HepG2 (cell line): ENCODE data around the gene IFNA1. TPM values are rescaled to one million over a fixed set of nuclear protein-coding genes. Genes with fewer than 3 reads are reported as not detected.

Experiments
- ATAC-seq: fragments of 200-7000 bp; cut with Tn5 transposase; 3 replicates; pipeline ENCODE4 v1.9.1; 2020; ENCODE audit warnings: mild to moderate bottlenecking, moderate library complexity
- BruUV-seq: library from RNA; stranded (reverse); fragments of 400-500 nt; replicated peaks from 2 replicates; lab custom pipeline; 2021; lab: Mats Ljungman, UMichigan
- CTCF ChIA-PET: fragments of 300-600 bp; formaldehyde crosslinking; extraction: SDS; loops from one replicate; lab custom pipeline; 2021; ENCODE audit warnings: low total read pairs, inconsistent platforms, low intra/inter-chr PET ratio; lab: Yijun Ruan, JAX
- POLR2A ChIA-PET: fragments of 350-600 bp; sonication (Branson Sonifier 250); formaldehyde crosslinking; loops from one replicate; lab custom pipeline; 2020; ENCODE audit warnings: antibody characterized with exemption, inconsistent platforms; lab: Yijun Ruan, JAX
- DNase-seq: peaks from one replicate; pipeline ENCODE4 v3.0.0-alpha.2; 2015; ENCODE audit warnings: low spot score
- FAIRE-seq: peaks from 3 replicates; lab custom pipeline; 2011; peaks lifted over from hg19 to GRCh38; lab: Jason Lieb, UNC
- H2AFZ ChIP-seq: one replicate; pipeline ENCODE4 v1.6.1; 2011; ENCODE audit warnings: low read length, inconsistent platforms
- H3K27ac ChIP-seq: fragments of 300-600 bp; 3 replicates; pipeline ENCODE4 v1.8.0; 2011; ENCODE audit warnings: mixed run types, mild to moderate bottlenecking, mixed read lengths, low read length, inconsistent platforms; ENCODE audit not compliant: insufficient read depth; ENCODE audit errors: extremely low read length
- H3K27me3 ChIP-seq, 2 experiments: fragments of 200-600 bp in 1 of 2; 2 replicates in 1 of 2; 3 replicates in 1 of 2; pipeline versions ENCODE4 v1.6.0 to v1.8.0; 2011; ENCODE audit warnings: low read length in 2 of 2, mild to moderate bottlenecking in 2 of 2, moderate library complexity in 2 of 2, inconsistent platforms in 1 of 2; ENCODE audit not compliant: insufficient read depth in 2 of 2, control insufficient read depth in 1 of 2
- H3K36me3 ChIP-seq, 2 experiments: fragments of 200-600 bp in 1 of 2; replicated peaks in 1 of 2; 2 replicates in 1 of 2; 3 replicates in 1 of 2; pipeline versions ENCODE4 v1.5.1 to v1.8.0; 2011; ENCODE audit warnings: low read length in 2 of 2, inconsistent platforms in 1 of 2; ENCODE audit not compliant: insufficient read depth in 2 of 2, control insufficient read depth in 1 of 2
- H3K4me1 ChIP-seq: 2 replicates; pipeline ENCODE4 v1.5.1; 2012; ENCODE audit warnings: low read length, inconsistent platforms; ENCODE audit not compliant: insufficient read depth
- H3K4me2 ChIP-seq: 2 replicates; pipeline ENCODE4 v1.6.0; 2011; ENCODE audit warnings: low read depth, low read length, inconsistent platforms
- H3K4me3 ChIP-seq, 3 experiments: fragments of 200-600 bp in 1 of 3; sonication (generic), shearing (Covaris generic) in 1 of 3; replicated peaks in 1 of 3; 2 replicates each; pipeline ENCODE4 v1.5.1; 2011 to 2016; ENCODE audit warnings: low read length in 3 of 3, inconsistent platforms in 2 of 3, low read depth in 2 of 3, mild to moderate bottlenecking in 2 of 3, control low read depth in 1 of 3, mixed read lengths in 1 of 3; ENCODE audit not compliant: insufficient read depth in 1 of 3
- H3K79me2 ChIP-seq: one replicate; pipeline ENCODE4 v1.6.1; 2011; ENCODE audit warnings: low read length, inconsistent platforms; ENCODE audit not compliant: insufficient read depth
- H3K9ac ChIP-seq: 2 replicates; pipeline ENCODE4 v1.6.0; 2011; ENCODE audit warnings: mild to moderate bottlenecking, low read depth, low read length, inconsistent platforms; ENCODE audit not compliant: insufficient read depth
- H3K9me3 ChIP-seq: 2 replicates; pipeline ENCODE4 v1.5.1; 2012; ENCODE audit warnings: mild to moderate bottlenecking, low read length
- H4K20me1 ChIP-seq: 2 replicates; pipeline ENCODE4 v1.6.0; 2011; ENCODE audit warnings: inconsistent platforms, mild to moderate bottlenecking, low read length, moderate library complexity; ENCODE audit not compliant: insufficient read depth
- ATF7-NPFF ChIP-seq: sonication (generic); formaldehyde crosslinking; IDR thresholded peaks from 2 replicates; pipeline ENCODE4 v1.8.1; 2023; ENCODE audit warnings: mild to moderate bottlenecking, low read depth, missing genetic modification reagents, moderate library complexity
- DNMT3B ChIP-seq: conservative IDR thresholded peaks from 2 replicates; pipeline ENCODE4 v1.6.1; 2016; ENCODE audit warnings: missing biosample characterization, control low read depth
- ETV6 ChIP-seq: sonication (generic); formaldehyde crosslinking; conservative IDR thresholded peaks from 2 replicates; pipeline ENCODE4 v1.4.0; 2020; ENCODE audit warnings: missing genetic modification reagents
- MAF1 ChIP-seq: sonication (generic); formaldehyde crosslinking; IDR thresholded peaks from 2 replicates; pipeline ENCODE4 v1.5.0; 2020; ENCODE audit warnings: missing genetic modification reagents, borderline replicate concordance
- NCOA5 ChIP-seq: sonication (generic); formaldehyde crosslinking; IDR thresholded peaks from 2 replicates; pipeline ENCODE4 v1.4.0; 2020; ENCODE audit warnings: missing genetic modification reagents
- SRY ChIP-seq: sonication (generic); formaldehyde crosslinking; IDR thresholded peaks from 2 replicates; pipeline ENCODE4 v1.8.0; 2022; ENCODE audit warnings: mild to moderate bottlenecking, missing genetic modification reagents
- SUZ12 ChIP-seq: fragments of 150-350 bp; IDR thresholded peaks from 2 replicates; pipeline ENCODE4 v1.6.1; 2014; ENCODE audit warnings: low read depth, low read length
- ZFP36L2 ChIP-seq: sonication (generic); formaldehyde crosslinking; IDR thresholded peaks from 2 replicates; pipeline ENCODE4 v1.4.0; 2020; ENCODE audit warnings: missing genetic modification reagents
- ZMAT3 ChIP-seq: sonication (generic); formaldehyde crosslinking; conservative IDR thresholded peaks from 2 replicates; pipeline ENCODE4 v1.7.0; 2021; ENCODE audit warnings: missing genetic modification reagents
- ZMYM3 ChIP-seq: sonication (generic); formaldehyde crosslinking; IDR thresholded peaks from 2 replicates; pipeline ENCODE4 v1.5.1; 2020; ENCODE audit warnings: mild to moderate bottlenecking, missing genetic modification reagents
- ZNF350 ChIP-seq: sonication (generic); formaldehyde crosslinking; IDR thresholded peaks from 2 replicates; pipeline ENCODE4 v1.4.0; 2020; ENCODE audit warnings: mild to moderate bottlenecking, low read depth, missing genetic modification reagents, borderline replicate concordance
- ZNF496 ChIP-seq: sonication (generic); formaldehyde crosslinking; IDR thresholded peaks from 2 replicates; pipeline ENCODE4 v1.8.1; 2023; ENCODE audit warnings: mild to moderate bottlenecking, moderate library complexity, missing genetic modification reagents; ENCODE audit not compliant: insufficient replicate concordance
- ZNF589 ChIP-seq: sonication (generic); formaldehyde crosslinking; conservative IDR thresholded peaks from 2 replicates; pipeline ENCODE4 v1.8.0; 2022; ENCODE audit warnings: mild to moderate bottlenecking, moderate library complexity, missing genetic modification reagents
- ZZZ3 ChIP-seq: sonication (generic); formaldehyde crosslinking; IDR thresholded peaks from 2 replicates; pipeline ENCODE4 v1.4.0; 2020; ENCODE audit warnings: missing genetic modification reagents, mild to moderate bottlenecking, borderline replicate concordance
- WGBS: methylation state at CpG from one replicate; pipeline ENCODE4 v1.1.6; 2017; ENCODE audit warnings: low lambda C conversion rate; 5-methylcytosine and 5-hydroxymethylcytosine counted together
- in situ Hi-C: cut with HindIII; loops from 2 replicates; pipeline ENCODE4 v1.10.0; 2017; ENCODE audit warnings: low pct_unique_long_range_greater_than_20kb; ENCODE audit not compliant: extremely low pct_ligation_motif_present
- intact Hi-C: fragments of 100-400 bp; cut with micrococcal nuclease; formaldehyde crosslinking; loops from one replicate; pipeline ENCODE4 v1.10.0; 2022; ENCODE audit not compliant: unreplicated experiment
- polyA plus RNA-seq, 8 experiments: library from polyadenylated mRNA; depleted of rRNA in 3 of 8; stranded (reverse) in 7 of 8; unstranded in 1 of 8; fragments of >200 nt; fragmentation: Illumina TruSeq in 4 of 8; extraction: Trizol in 4 of 8; gene quantifications; 2 replicates each; pipeline versions ENCODE4 v1.2.1 to v1.2.3, GENCODE V29; 2011 to 2016; ENCODE audit warnings: low read depth in 4 of 8, missing spikeins in 1 of 8, mixed read lengths in 1 of 8; ENCODE audit not compliant: insufficient read depth in 1 of 8
- total RNA-seq, 5 experiments: library from RNA; depleted of rRNA; stranded (reverse); fragments of >200 nt; fragmentation: Illumina TruSeq; extraction: Trizol; gene quantifications; 2 replicates each; pipeline ENCODE4 v1.2.3, GENCODE V29; 2016; ENCODE audit warnings: low read depth in 1 of 5
- TF ChIP-seq, protein P1 (sequence below), 2 experiments: sonication (generic) in 1 of 2; formaldehyde crosslinking in 1 of 2; IDR thresholded peaks; 2 replicates each; pipeline versions ENCODE4 v1.5.1 to v1.6.1; 2011 to 2020; ENCODE audit warnings: borderline replicate concordance in 1 of 2, low read depth in 1 of 2, low read length in 1 of 2, mild to moderate bottlenecking in 1 of 2, missing genetic modification reagents in 1 of 2, moderate library complexity in 1 of 2
- TF ChIP-seq, protein P2 (sequence below): sonication (generic); IDR thresholded peaks from 2 replicates; pipeline ENCODE4 v1.6.1; 2016; ENCODE audit warnings: low read depth, borderline replicate concordance
- TF ChIP-seq, protein P3 (sequence below): sonication (generic); formaldehyde crosslinking; conservative IDR thresholded peaks from 2 replicates; pipeline ENCODE4 v1.4.0; 2020; ENCODE audit warnings: missing genetic modification reagents
- TF ChIP-seq, protein P4 (sequence below): sonication (generic); formaldehyde crosslinking; IDR thresholded peaks from 2 replicates; pipeline ENCODE4 v1.5.0; 2020; ENCODE audit warnings: mild to moderate bottlenecking, low read depth, missing genetic modification reagents, borderline replicate concordance

IFNA1 gene
- total and polyA plus RNA-seq, 2 of the 13 experiments (the other 11 are each of a cell fraction or from before 2014, with no cell fraction given): not detected

DNA sequence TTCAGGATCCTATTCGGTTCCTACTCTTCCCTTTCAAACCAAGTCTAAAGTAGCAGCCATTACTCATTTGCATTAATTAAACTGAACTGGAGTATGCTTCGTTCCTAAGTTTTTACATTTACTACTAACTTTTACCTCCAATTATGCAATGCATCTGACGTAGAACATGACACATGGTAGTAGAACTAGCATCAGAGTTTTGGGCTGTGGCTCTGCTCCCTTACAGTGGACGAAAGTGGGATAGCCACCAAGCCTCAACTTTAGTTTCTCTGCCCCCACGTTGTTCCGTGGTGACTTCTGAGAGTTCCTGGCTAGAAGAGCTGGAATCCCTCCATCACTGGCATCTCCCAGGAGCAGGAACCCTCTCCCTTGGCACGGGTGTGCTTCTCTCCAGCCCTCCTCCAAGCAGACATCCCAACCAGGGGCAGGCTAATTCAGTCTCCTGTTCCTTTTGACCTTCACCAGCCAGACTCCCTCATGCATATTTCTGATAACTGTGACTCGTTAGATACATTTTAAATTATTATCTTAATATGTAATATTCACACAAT is 39.0 kb downstream of the IFNA1 start (continued):
- TF ChIP-seq NCOA5: no peak
- TF ChIP-seq, protein P1, sequence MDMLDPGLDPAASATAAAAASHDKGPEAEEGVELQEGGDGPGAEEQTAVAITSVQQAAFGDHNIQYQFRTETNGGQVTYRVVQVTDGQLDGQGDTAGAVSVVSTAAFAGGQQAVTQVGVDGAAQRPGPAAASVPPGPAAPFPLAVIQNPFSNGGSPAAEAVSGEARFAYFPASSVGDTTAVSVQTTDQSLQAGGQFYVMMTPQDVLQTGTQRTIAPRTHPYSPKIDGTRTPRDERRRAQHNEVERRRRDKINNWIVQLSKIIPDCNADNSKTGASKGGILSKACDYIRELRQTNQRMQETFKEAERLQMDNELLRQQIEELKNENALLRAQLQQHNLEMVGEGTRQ (IDR thresholded peaks at IDR 0.05; ENCODE audit: low read depth, low read length): no peak
- TF ChIP-seq, protein P1 (CRISPR knock-in tag; IDR thresholded peaks at IDR 0.05; ENCODE audit: borderline replicate concordance): no peak

DNA sequence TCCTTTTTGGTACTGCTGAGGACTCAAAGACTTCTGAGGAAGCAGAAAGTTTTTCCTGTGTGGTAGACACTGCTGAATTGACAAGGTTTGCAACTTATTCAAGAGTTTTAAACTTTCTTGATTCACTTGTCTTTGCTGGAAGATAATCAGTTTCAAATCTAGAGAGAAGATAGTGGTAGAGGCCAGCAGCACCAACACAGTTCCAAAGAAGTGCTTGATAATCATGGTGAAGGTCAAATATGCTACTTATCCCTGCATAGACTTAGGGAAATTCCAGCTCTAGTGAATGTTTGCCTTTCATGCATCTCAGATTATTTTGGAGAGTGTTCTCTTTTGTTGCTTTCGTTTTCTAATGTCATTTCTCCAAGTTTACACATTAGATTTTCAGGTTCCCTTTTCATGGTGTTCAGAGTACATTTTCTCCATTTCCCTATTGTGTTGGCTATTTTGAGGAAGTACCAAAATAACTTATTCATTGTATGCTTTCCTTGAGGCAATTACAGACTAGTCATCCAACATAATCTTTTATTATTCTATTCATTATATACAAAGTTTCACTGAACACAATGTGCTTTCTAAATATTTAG is 41.3 kb downstream of the IFNA1 start:
- intact Hi-C loops: no loop called here
- BruUV-seq: no TSS peak
- POLR2A ChIA-PET: no interaction called here
- H2AFZ ChIP-seq: no peak overlapping the region
- ATAC-seq: no peak
- H3K4me3 ChIP-seq: no peak overlapping the region
- in situ Hi-C loops: no loop called here
- no peaks in the 10 kb centered on the region for H3K36me3 ChIP-seq
- H3K79me2 ChIP-seq: no peaks in the 10 kb centered on the region
- H4K20me1 ChIP-seq: no peaks in the 10 kb centered on the region
- CTCF ChIA-PET: no interaction called here
- H3K4me2 ChIP-seq: no peak overlapping the region
- H3K4me1 ChIP-seq: no peaks in the 10 kb centered on the region
- H3K9me3 ChIP-seq: no peaks in the 10 kb centered on the region
- no peaks in the 10 kb centered on the region for H3K27me3 ChIP-seq
- no peak for DNase-seq
- H3K9ac ChIP-seq: no peak overlapping the region
- 0% methylated on average over 1 of the region's 1 CpG for WGBS
- no peak overlapping the region for H3K27ac ChIP-seq
- FAIRE-seq: no peak
- no peak for TF ChIP-seq ZZZ3 (CRISPR knock-in tag)
- TF ChIP-seq, protein P2, sequence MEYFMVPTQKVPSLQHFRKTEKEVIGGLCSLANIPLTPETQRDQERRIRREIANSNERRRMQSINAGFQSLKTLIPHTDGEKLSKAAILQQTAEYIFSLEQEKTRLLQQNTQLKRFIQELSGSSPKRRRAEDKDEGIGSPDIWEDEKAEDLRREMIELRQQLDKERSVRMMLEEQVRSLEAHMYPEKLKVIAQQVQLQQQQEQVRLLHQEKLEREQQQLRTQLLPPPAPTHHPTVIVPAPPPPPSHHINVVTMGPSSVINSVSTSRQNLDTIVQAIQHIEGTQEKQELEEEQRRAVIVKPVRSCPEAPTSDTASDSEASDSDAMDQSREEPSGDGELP: no peak
- no peak for TF ChIP-seq ETV6 (CRISPR knock-in tag)
- TF ChIP-seq SRY (CRISPR knock-in tag): no peak
- TF ChIP-seq ZMYM3: no peak
- no peak for TF ChIP-seq ZNF350
- no peak for TF ChIP-seq SUZ12
- TF ChIP-seq DNMT3B (CRISPR knock-in tag): no peak
- TF ChIP-seq, protein P3, sequence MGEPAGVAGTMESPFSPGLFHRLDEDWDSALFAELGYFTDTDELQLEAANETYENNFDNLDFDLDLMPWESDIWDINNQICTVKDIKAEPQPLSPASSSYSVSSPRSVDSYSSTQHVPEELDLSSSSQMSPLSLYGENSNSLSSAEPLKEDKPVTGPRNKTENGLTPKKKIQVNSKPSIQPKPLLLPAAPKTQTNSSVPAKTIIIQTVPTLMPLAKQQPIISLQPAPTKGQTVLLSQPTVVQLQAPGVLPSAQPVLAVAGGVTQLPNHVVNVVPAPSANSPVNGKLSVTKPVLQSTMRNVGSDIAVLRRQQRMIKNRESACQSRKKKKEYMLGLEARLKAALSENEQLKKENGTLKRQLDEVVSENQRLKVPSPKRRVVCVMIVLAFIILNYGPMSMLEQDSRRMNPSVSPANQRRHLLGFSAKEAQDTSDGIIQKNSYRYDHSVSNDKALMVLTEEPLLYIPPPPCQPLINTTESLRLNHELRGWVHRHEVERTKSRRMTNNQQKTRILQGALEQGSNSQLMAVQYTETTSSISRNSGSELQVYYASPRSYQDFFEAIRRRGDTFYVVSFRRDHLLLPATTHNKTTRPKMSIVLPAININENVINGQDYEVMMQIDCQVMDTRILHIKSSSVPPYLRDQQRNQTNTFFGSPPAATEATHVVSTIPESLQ: no peak
- TF ChIP-seq ATF7-NPFF (CRISPR knock-in tag): no peak
- TF ChIP-seq ZNF589 (CRISPR knock-in tag): no peak
- no peak for TF ChIP-seq ZFP36L2 (CRISPR knock-in tag)
- no peak for TF ChIP-seq MAF1 (CRISPR knock-in tag)
- TF ChIP-seq ZMAT3 (CRISPR knock-in tag): no peak
- TF ChIP-seq ZNF496 (CRISPR knock-in tag): no peak
- TF ChIP-seq, protein P4, sequence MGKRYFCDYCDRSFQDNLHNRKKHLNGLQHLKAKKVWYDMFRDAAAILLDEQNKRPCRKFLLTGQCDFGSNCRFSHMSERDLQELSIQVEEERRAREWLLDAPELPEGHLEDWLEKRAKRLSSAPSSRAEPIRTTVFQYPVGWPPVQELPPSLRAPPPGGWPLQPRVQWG (CRISPR knock-in tag): no peak
